Panc1 (cell line): ENCODE data around the gene NDUFV3. TPM values are rescaled to one million over a fixed set of nuclear protein-coding genes. Genes with fewer than 3 reads are reported as not detected.

Source experiments
- ATAC-seq: fragments of 200-7000 bp; cut with Tn5 transposase; 2 replicates; pipeline ENCODE4 v1.9.1; 2020; ENCODE audit warnings: mild to moderate bottlenecking, moderate library complexity
- BruUV-seq: library from RNA; stranded (reverse); fragments of 400-500 nt; replicated peaks from 2 replicates; lab custom pipeline; 2021; lab: Mats Ljungman, UMichigan
- CTCF ChIA-PET: fragments of 300-600 bp; sonication (Branson Sonifier 250); formaldehyde crosslinking; loops from one replicate; lab custom pipeline; 2022; ENCODE audit warnings: antibody characterized with exemption; lab: Charles Lee
- POLR2A ChIA-PET: fragments of 300-600 bp; sonication (Branson Sonifier 250); formaldehyde crosslinking; loops from one replicate; lab custom pipeline; 2022; ENCODE audit warnings: antibody characterized with exemption; lab: Charles Lee
- DNase-seq: peaks from one replicate; pipeline ENCODE4 v3.0.0-alpha.2; 2010; ENCODE audit warnings: low read depth, low spot score
- H3K27ac ChIP-seq: 2 replicates; pipeline ENCODE4 v1.5.1; 2011; ENCODE audit warnings: mild to moderate bottlenecking, low read length, inconsistent platforms
- H3K27me3 ChIP-seq: fragments of 200-500 bp; sonication (Bioruptor generic); 2 replicates; pipeline ENCODE4 v1.6.0; 2014; ENCODE audit warnings: low read length, inconsistent platforms; ENCODE audit not compliant: control insufficient read depth, insufficient read depth
- H3K36me3 ChIP-seq: fragments of 200-500 bp; sonication (Bioruptor generic); 2 replicates; pipeline ENCODE4 v1.5.1; 2014; ENCODE audit warnings: inconsistent platforms, mild to moderate bottlenecking, low read length, moderate library complexity; ENCODE audit not compliant: control insufficient read depth, insufficient read depth
- H3K4me1 ChIP-seq: 2 replicates; pipeline ENCODE4 v1.5.1; 2011; ENCODE audit warnings: inconsistent platforms, mild to moderate bottlenecking, low read length, moderate library complexity; ENCODE audit not compliant: control insufficient read depth, insufficient read depth
- H3K4me3 ChIP-seq, 2 experiments: 2 replicates each; pipeline ENCODE4 v1.5.1; 2011 to 2012; ENCODE audit warnings: low read depth in 2 of 2, low read length in 2 of 2, mild to moderate bottlenecking in 2 of 2, inconsistent platforms in 1 of 2, moderate library complexity in 1 of 2
- H3K9me3 ChIP-seq: fragments of 200-500 bp; sonication (Bioruptor generic); 2 replicates; pipeline ENCODE4 v1.5.1; 2014; ENCODE audit warnings: low read depth, mild to moderate bottlenecking, inconsistent platforms, low read length, moderate library complexity; ENCODE audit not compliant: control insufficient read depth, insufficient read depth
- POLR2AphosphoS5 ChIP-seq: IDR thresholded peaks from 2 replicates; pipeline ENCODE4 v1.6.1; 2012; ENCODE audit warnings: mild to moderate bottlenecking, low read depth, low read length, moderate library complexity
- SIN3A ChIP-seq: IDR thresholded peaks from 2 replicates; pipeline ENCODE4 v1.6.1; 2012; ENCODE audit warnings: low read depth, mild to moderate bottlenecking, low read length, moderate library complexity, borderline replicate concordance; ENCODE audit not compliant: insufficient read depth
- TCF7L2 ChIP-seq: IDR thresholded peaks from 2 replicates; pipeline ENCODE4 v1.6.1; 2011; ENCODE audit warnings: mild to moderate bottlenecking, low read depth, low read length, inconsistent platforms
- in situ Hi-C: cut with HindIII; loops from 2 replicates; pipeline ENCODE4 v1.10.0; 2016; ENCODE audit warnings: low sequenced_read_pairs, low pct_unique_long_range_greater_than_20kb
- intact Hi-C: fragments of 100-400 bp; cut with micrococcal nuclease; formaldehyde crosslinking; loops from one replicate; pipeline ENCODE4 v1.10.0; 2022; ENCODE audit not compliant: unreplicated experiment
- total RNA-seq: library from RNA; stranded (reverse); gene quantifications from one replicate; pipeline ENCODE4 v1.2.1, GENCODE V29; 2021; ENCODE audit not compliant: unreplicated experiment
- TF ChIP-seq, protein P1 (sequence below), 2 experiments: IDR thresholded peaks; 2 replicates each; pipeline ENCODE4 v1.6.1; 2011 to 2012; ENCODE audit warnings: low read depth in 2 of 2, control low read depth in 1 of 2, low read length in 1 of 2, mild to moderate bottlenecking in 1 of 2, moderate library complexity in 1 of 2; ENCODE audit not compliant: insufficient read depth in 1 of 2
- TF ChIP-seq, protein P2 (sequence below): fragments of 450-650 bp; IDR thresholded peaks from 2 replicates; pipeline ENCODE4 v1.5.1; 2017; ENCODE audit warnings: mild to moderate bottlenecking

The NDUFV3 gene
- total RNA-seq, 1 experiment from 2014 or later: 21.1 TPM

DNA sequence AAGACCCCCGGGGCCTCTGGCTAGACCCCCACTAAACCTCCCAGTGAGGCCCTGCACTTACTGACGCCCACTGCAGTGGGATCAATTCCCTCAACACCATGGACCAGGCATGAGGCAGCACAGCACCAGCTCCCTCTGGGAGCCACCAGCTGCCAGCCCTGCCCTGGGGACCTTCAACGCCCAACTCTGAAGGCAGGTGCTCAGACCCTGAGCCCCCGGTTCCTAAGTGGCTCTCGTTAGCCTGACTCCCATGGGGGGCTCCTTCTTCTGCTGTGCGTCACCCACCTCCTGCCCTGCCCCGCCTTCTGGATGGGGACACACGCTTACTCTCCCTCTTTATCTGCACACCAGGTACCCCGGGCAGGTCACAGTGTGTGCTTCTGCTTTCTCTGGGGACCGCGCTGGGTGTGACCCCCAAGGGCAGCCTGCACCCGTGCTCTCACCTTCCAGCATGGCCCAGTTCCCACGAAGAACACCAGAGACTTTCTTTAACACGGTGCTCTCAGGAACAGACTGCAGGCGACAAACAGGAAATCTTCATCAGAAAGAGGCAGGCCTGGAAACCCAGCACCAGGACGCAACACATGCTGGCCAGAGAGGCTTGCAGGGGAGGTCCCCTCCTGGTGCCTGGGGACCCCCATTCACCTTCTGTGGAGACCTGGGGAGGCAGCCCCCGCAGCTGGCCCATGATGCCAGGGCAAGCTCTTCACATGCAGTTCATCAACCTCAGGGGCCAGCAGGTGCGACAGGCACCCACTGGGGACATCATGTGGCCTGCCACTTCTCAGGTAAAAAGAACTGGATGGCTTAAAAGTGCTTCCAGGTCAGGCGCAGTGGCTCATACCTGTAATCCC is 41.1 kb upstream of the NDUFV3 start:
- ChIA-PET POLR2A (no interaction called here), CTCF (no interaction called here)
- ATAC-seq (no peak), DNase-seq (no peak)
- Histone ChIP-seq H3K27me3 (no peaks in the 10 kb centered on the region), H3K4me1 (no peaks in the 10 kb centered on the region), H3K9me3 (no peaks in the 10 kb centered on the region), H3K36me3 (no peaks in the 10 kb centered on the region; the same call in 1 of the 2 replicates), H3K4me3 (no peak overlapping the region), H3K27ac (no peak overlapping the region)
- TF ChIP-seq, protein P1, sequence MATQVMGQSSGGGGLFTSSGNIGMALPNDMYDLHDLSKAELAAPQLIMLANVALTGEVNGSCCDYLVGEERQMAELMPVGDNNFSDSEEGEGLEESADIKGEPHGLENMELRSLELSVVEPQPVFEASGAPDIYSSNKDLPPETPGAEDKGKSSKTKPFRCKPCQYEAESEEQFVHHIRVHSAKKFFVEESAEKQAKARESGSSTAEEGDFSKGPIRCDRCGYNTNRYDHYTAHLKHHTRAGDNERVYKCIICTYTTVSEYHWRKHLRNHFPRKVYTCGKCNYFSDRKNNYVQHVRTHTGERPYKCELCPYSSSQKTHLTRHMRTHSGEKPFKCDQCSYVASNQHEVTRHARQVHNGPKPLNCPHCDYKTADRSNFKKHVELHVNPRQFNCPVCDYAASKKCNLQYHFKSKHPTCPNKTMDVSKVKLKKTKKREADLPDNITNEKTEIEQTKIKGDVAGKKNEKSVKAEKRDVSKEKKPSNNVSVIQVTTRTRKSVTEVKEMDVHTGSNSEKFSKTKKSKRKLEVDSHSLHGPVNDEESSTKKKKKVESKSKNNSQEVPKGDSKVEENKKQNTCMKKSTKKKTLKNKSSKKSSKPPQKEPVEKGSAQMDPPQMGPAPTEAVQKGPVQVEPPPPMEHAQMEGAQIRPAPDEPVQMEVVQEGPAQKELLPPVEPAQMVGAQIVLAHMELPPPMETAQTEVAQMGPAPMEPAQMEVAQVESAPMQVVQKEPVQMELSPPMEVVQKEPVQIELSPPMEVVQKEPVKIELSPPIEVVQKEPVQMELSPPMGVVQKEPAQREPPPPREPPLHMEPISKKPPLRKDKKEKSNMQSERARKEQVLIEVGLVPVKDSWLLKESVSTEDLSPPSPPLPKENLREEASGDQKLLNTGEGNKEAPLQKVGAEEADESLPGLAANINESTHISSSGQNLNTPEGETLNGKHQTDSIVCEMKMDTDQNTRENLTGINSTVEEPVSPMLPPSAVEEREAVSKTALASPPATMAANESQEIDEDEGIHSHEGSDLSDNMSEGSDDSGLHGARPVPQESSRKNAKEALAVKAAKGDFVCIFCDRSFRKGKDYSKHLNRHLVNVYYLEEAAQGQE (IDR thresholded peaks at IDR 0.05; ENCODE audit: insufficient read depth in 1 of 2, low read depth in 2 of 2, low read length in 1 of 2): no peak
- TF ChIP-seq SIN3A (no peak), TCF7L2 (no peak), POLR2AphosphoS5 (no peak)
- TF ChIP-seq, protein P2, sequence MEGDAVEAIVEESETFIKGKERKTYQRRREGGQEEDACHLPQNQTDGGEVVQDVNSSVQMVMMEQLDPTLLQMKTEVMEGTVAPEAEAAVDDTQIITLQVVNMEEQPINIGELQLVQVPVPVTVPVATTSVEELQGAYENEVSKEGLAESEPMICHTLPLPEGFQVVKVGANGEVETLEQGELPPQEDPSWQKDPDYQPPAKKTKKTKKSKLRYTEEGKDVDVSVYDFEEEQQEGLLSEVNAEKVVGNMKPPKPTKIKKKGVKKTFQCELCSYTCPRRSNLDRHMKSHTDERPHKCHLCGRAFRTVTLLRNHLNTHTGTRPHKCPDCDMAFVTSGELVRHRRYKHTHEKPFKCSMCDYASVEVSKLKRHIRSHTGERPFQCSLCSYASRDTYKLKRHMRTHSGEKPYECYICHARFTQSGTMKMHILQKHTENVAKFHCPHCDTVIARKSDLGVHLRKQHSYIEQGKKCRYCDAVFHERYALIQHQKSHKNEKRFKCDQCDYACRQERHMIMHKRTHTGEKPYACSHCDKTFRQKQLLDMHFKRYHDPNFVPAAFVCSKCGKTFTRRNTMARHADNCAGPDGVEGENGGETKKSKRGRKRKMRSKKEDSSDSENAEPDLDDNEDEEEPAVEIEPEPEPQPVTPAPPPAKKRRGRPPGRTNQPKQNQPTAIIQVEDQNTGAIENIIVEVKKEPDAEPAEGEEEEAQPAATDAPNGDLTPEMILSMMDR: no peak
- no TSS peak for BruUV-seq
- intact Hi-C loops (no loop called here), in situ Hi-C loops (no loop called here)

DNA sequence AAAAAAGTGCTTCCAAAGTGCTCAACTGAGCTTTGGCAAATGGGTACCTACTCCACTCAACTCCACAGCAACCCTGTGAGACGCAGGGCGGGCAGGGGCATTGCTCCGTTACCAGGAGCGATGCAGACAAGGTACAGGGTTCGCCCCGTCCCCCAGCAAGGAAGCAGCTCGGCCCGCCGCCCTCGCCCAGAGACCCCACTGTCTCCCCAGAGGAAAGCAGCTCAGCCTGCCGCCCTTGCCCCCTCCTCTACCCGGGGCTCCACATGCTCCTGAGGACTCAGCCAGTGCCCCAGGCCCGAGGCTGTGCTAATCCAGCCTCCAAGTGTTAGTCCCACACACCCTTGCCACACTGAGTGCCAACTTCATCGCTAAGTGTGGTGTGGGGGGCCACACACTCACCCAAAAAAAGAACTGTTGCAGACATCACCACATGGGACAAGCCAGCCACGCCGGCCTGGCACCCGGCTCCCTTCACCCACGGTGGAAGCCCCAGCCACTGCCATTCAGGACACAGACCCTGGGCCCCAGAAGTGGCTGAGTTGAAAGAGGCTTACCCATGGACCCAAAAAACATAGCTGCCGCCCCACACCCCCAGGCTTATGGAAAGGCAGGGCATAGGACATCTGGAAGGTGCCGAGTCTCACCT is 40.1 kb upstream of the NDUFV3 start:
- in situ Hi-C loops (no loop called here), intact Hi-C loops (no loop called here)
- H3K27me3 ChIP-seq: no peaks in the 10 kb centered on the region
- H3K4me1 ChIP-seq: no peaks in the 10 kb centered on the region
- POLR2A ChIA-PET: no interaction called here
- DNase-seq (no peak), ATAC-seq (no peak)
- no peaks in the 10 kb centered on the region for H3K9me3 ChIP-seq
- BruUV-seq: no TSS peak
- CTCF ChIA-PET: no interaction called here
- H3K36me3 ChIP-seq: no peaks in the 10 kb centered on the region
- TF ChIP-seq TCF7L2 (no peak), SIN3A (no peak), POLR2AphosphoS5 (no peak)
- TF ChIP-seq, protein P1 (IDR thresholded peaks at IDR 0.05; ENCODE audit: insufficient read depth in 1 of 2, low read depth in 2 of 2, low read length in 1 of 2): no peak
- H3K27ac ChIP-seq: no peak overlapping the region
- no peak overlapping the region for H3K4me3 ChIP-seq
